Nephron progenitor cell (in vitro differentiated cells): Measurements from ENCODE around the gene SSNA1.

Experiments used
- DNase-seq: peaks from one replicate; pipeline ENCODE4 v3.0.0; 2021
- H3K27ac Mint-ChIP-seq: 2 replicates; pipeline ENCODE4 v1.8.0; 2021; ENCODE audit warnings: mild to moderate bottlenecking, moderate library complexity, mixed read lengths
- H3K27me3 Mint-ChIP-seq: 2 replicates; pipeline ENCODE4 v1.8.0; 2021; ENCODE audit warnings: mild to moderate bottlenecking, low read depth, mixed read lengths; ENCODE audit not compliant: poor library complexity
- H3K36me3 Mint-ChIP-seq: 2 replicates; pipeline ENCODE4 v1.8.0; 2021; ENCODE audit warnings: low read depth, mixed read lengths
- H3K4me1 Mint-ChIP-seq: 2 replicates; pipeline ENCODE4 v1.8.0; 2021; ENCODE audit warnings: mixed read lengths
- H3K4me3 Mint-ChIP-seq: 2 replicates; pipeline ENCODE4 v1.8.0; 2021; ENCODE audit warnings: mild to moderate bottlenecking, moderate library complexity, mixed read lengths
- H3K9me3 Mint-ChIP-seq: 2 replicates; pipeline ENCODE4 v1.8.0; 2021; ENCODE audit warnings: mild to moderate bottlenecking, moderate library complexity, mixed read lengths
- CTCF ChIP-seq: fragments of 200-600 bp; sonication (generic); IDR thresholded peaks from 2 replicates; pipeline ENCODE4 v1.5.0; 2021; ENCODE audit warnings: antibody characterized with exemption

The SSNA1 gene

GRCh38 chr9:137180491-137180890 is 8.0 kb upstream of the SSNA1 start:
- no peak for TF ChIP-seq CTCF
- H3K4me3 Mint-ChIP-seq = no peak overlapping the region
- DNase-seq = no peak

GRCh38 chr9:137181680-137182079 is 6.8 kb upstream of the SSNA1 start:
- Mint-ChIP-seq H3K4me3 (no peak overlapping the region), H3K27ac (no peak overlapping the region), H3K27me3 (peaks cover 4% of the 10 kb centered on the region), H3K36me3 (peaks cover 15% of the 10 kb centered on the region), H3K9me3 (no peaks in the 10 kb centered on the region), H3K4me1 (peaks cover 4% of the 10 kb centered on the region)
- no peak for DNase-seq
- TF ChIP-seq CTCF = no peak

More at GRCh38 chr9:137180491-137180890, 8.0 kb upstream of the SSNA1 start:
- H3K27me3 Mint-ChIP-seq = peaks cover 16% of the 10 kb centered on the region
- peaks cover 15% of the 10 kb centered on the region for H3K36me3 Mint-ChIP-seq
- H3K9me3 Mint-ChIP-seq = no peaks in the 10 kb centered on the region
- no peak overlapping the region for H3K27ac Mint-ChIP-seq
- H3K4me1 Mint-ChIP-seq = no peaks in the 10 kb centered on the region

GRCh38 chr9:137182836-137183235 is 5.6 kb upstream of the SSNA1 start:
- H3K9me3 Mint-ChIP-seq = no peaks in the 10 kb centered on the region
- H3K27ac Mint-ChIP-seq = no peak overlapping the region
- TF ChIP-seq CTCF = no peak
- no peak overlapping the region for H3K4me3 Mint-ChIP-seq
- H3K27me3 Mint-ChIP-seq = no peaks in the 10 kb centered on the region
- H3K4me1 Mint-ChIP-seq = peaks cover 15% of the 10 kb centered on the region
- H3K36me3 Mint-ChIP-seq = peaks cover 10% of the 10 kb centered on the region
- no peak for DNase-seq

- no peak overlapping the region for H3K27ac Mint-ChIP-seq
- no peak overlapping the region for H3K4me3 Mint-ChIP-seq
- peaks cover 10% of the 10 kb centered on the region for H3K36me3 Mint-ChIP-seq
- H3K27me3 Mint-ChIP-seq = no peaks in the 10 kb centered on the region
- H3K4me1 Mint-ChIP-seq = peaks cover 19% of the 10 kb centered on the region
- TF ChIP-seq CTCF = no peak
- DNase-seq = no peak
- no peaks in the 10 kb centered on the region for H3K9me3 Mint-ChIP-seq
These were observed 4.4 kb upstream of the SSNA1 start for GRCh38 chr9:137183980-137184595.

- no peak for DNase-seq
- peaks cover 27% of the 10 kb centered on the region for H3K4me1 Mint-ChIP-seq
- no peak for TF ChIP-seq CTCF
- no peaks in the 10 kb centered on the region for H3K27me3 Mint-ChIP-seq
- H3K4me3 Mint-ChIP-seq = no peak overlapping the region
- no peak overlapping the region for H3K27ac Mint-ChIP-seq
- peaks cover 10% of the 10 kb centered on the region for H3K36me3 Mint-ChIP-seq
- no peaks in the 10 kb centered on the region for H3K9me3 Mint-ChIP-seq
These were observed 3.4 kb upstream of the SSNA1 start for GRCh38 chr9:137184881-137185660.
